K562 (cell line): ENCODE measurements around the gene HPCA. TPM values are rescaled to one million over a fixed set of nuclear protein-coding genes. Genes with fewer than 3 reads are reported as not detected.
A peak's percentile ranks its signal among the peaks of the same experiment; 100 is the strongest.

Source experiments
- ATAC-seq: fragments of 200-7000 bp; cut with Tn5 transposase; 3 replicates; pipeline ENCODE4 v1.9.1; 2020; ENCODE audit warnings: moderate library complexity
- BruUV-seq: library from RNA; stranded (reverse); fragments of 400-500 nt; replicated peaks from 2 replicates; lab custom pipeline; 2021; lab: Mats Ljungman, UMichigan
- CTCF ChIA-PET: fragments of 300-600 bp; formaldehyde crosslinking; extraction: SDS; loops from one replicate; lab custom pipeline; 2021; ENCODE audit warnings: low intra/inter-chr PET ratio; lab: Yijun Ruan, JAX
- POLR2A ChIA-PET: fragments of 300-600, 350-650 bp; sonication (Branson Sonifier 250); formaldehyde crosslinking; extraction: SDS; loops from one replicate; lab custom pipeline; 2021; ENCODE audit warnings: antibody characterized with exemption, inconsistent platforms; lab: Yijun Ruan, JAX
- DNase-seq, 4 experiments: peaks; one replicate each; pipeline versions ENCODE4 v3.0.0 to v3.0.0-alpha.2; 2011 to 2018; ENCODE audit warnings: low spot score in 3 of 4, mixed read lengths in 3 of 4; ENCODE audit errors: extremely low read depth in 1 of 4
- FAIRE-seq: peaks from 2 replicates; lab custom pipeline; 2011; peaks lifted over from hg19 to GRCh38; lab: Jason Lieb, UNC
- H2AFZ ChIP-seq: 2 replicates; pipeline ENCODE4 v1.6.0; 2011; ENCODE audit warnings: low read depth, low read length, control low read depth, inconsistent platforms
- H3K27ac ChIP-seq: fragments of 200-600 bp; 3 replicates; pipeline ENCODE4 v1.8.0; 2011; ENCODE audit warnings: low read depth, mild to moderate bottlenecking, control low read depth, inconsistent platforms, low read length, moderate library complexity, mixed read lengths; ENCODE audit errors: extremely low read depth
- H3K27me3 ChIP-seq, 2 experiments: fragments of 300-600 bp in 1 of 2; 2 replicates in 1 of 2; 3 replicates in 1 of 2; pipeline versions ENCODE4 v1.6.0 to v1.8.0; 2011; ENCODE audit warnings: inconsistent platforms in 2 of 2, low read length in 2 of 2, mild to moderate bottlenecking in 1 of 2, mixed read lengths in 1 of 2, moderate library complexity in 1 of 2; ENCODE audit not compliant: control insufficient read depth in 2 of 2, insufficient read depth in 2 of 2
- H3K36me3 ChIP-seq: fragments of 300-600 bp; 3 replicates; pipeline ENCODE4 v1.8.0; 2011; ENCODE audit warnings: mild to moderate bottlenecking, low read length, inconsistent platforms; ENCODE audit not compliant: control insufficient read depth, insufficient read depth
- H3K4me1 ChIP-seq, 2 experiments: fragments of 200-600 bp in 1 of 2; replicated peaks in 1 of 2; 2 replicates in 1 of 2; 3 replicates in 1 of 2; pipeline versions ENCODE4 v1.5.1 to v1.8.0; 2011; ENCODE audit warnings: inconsistent platforms in 2 of 2, low read length in 2 of 2, mild to moderate bottlenecking in 1 of 2, mixed read lengths in 1 of 2, moderate library complexity in 1 of 2; ENCODE audit not compliant: control insufficient read depth in 2 of 2, insufficient read depth in 2 of 2
- H3K4me2 ChIP-seq: 2 replicates; pipeline ENCODE4 v1.6.1; 2011; ENCODE audit warnings: low read length, control low read depth, inconsistent platforms, mixed read lengths; ENCODE audit not compliant: insufficient read depth
- H3K4me3 ChIP-seq: fragments of 200-600 bp; sonication (generic), shearing (Covaris generic); 2 replicates; pipeline ENCODE4 v1.5.1; 2016; ENCODE audit warnings: control low read depth, inconsistent platforms
- H3K79me2 ChIP-seq: fragments of 200-600 bp; 3 replicates; pipeline ENCODE4 v1.8.0; 2011; ENCODE audit warnings: low read length, inconsistent platforms; ENCODE audit not compliant: control insufficient read depth, insufficient read depth
- H3K9ac ChIP-seq, 2 experiments: 2 replicates each; pipeline versions ENCODE4 v1.6.0 to v1.6.1; 2011; ENCODE audit warnings: low read depth in 2 of 2, low read length in 2 of 2, control low read depth in 1 of 2, inconsistent platforms in 1 of 2, mild to moderate bottlenecking in 1 of 2, mixed read lengths in 1 of 2; ENCODE audit not compliant: insufficient read depth in 1 of 2
- H3K9me1 ChIP-seq: one replicate; pipeline ENCODE4 v1.6.0; 2011; ENCODE audit warnings: inconsistent platforms, mild to moderate bottlenecking, low read length, moderate library complexity; ENCODE audit not compliant: control insufficient read depth, insufficient read depth
- H3K9me3 ChIP-seq: replicated peaks from 2 replicates; pipeline ENCODE4 v1.5.1; 2011; ENCODE audit warnings: low read depth, low read length, inconsistent platforms; ENCODE audit not compliant: control insufficient read depth, insufficient read depth
- H4K20me1 ChIP-seq: replicated peaks from 2 replicates; pipeline ENCODE4 v1.6.1; 2011; ENCODE audit warnings: low read length, inconsistent platforms, mixed read lengths; ENCODE audit not compliant: control insufficient read depth, insufficient read depth
- L3MBTL2 ChIP-seq: fragments of 450-650 bp; IDR thresholded peaks from 2 replicates; pipeline ENCODE4 v1.6.1; 2016; ENCODE audit warnings: mild to moderate bottlenecking, moderate library complexity
- MTA1 ChIP-seq: fragments of 450-650 bp; IDR thresholded peaks from 2 replicates; pipeline ENCODE4 v1.6.1; 2017; ENCODE audit warnings: borderline replicate concordance
- NCOA4 ChIP-seq: fragments of 450-650 bp; IDR thresholded peaks from 2 replicates; pipeline ENCODE4 v1.6.1; 2018; ENCODE audit warnings: mild to moderate bottlenecking; ENCODE audit not compliant: partially characterized antibody
- NR2C2 ChIP-seq, 2 experiments: fragments of 200-800 bp in 1 of 2; sonication (Bioruptor generic) in 1 of 2; sonication (generic) in 1 of 2; formaldehyde crosslinking in 1 of 2; IDR thresholded peaks; 2 replicates each; pipeline versions ENCODE4 v1.6.1 to v1.8.0; 2016 to 2022; ENCODE audit warnings: mild to moderate bottlenecking in 1 of 2, missing compliant biosample characterization in 1 of 2, missing genetic modification characterization in 1 of 2, missing genetic modification reagents in 1 of 2
- POLR2H ChIP-seq: IDR thresholded peaks from 2 replicates; pipeline ENCODE4 v1.6.1; 2016; ENCODE audit warnings: missing genetic modification characterization, low read depth, mild to moderate bottlenecking, control low read depth, missing compliant biosample characterization, moderate library complexity
- SOX6 ChIP-seq: fragments of 450-650 bp; IDR thresholded peaks from 2 replicates; pipeline ENCODE4 v1.6.1; 2014; ENCODE audit warnings: mild to moderate bottlenecking
- WGBS: fragments of 100-300 bp; shearing (Covaris generic); methylation state at CpG from one replicate; pipeline ENCODE4 v1.1.6; 2016; ENCODE audit warnings: low coverage, mixed read lengths; ENCODE audit not compliant: insufficient coverage; ENCODE audit errors: missing lambda C conversion rate; 5-methylcytosine and 5-hydroxymethylcytosine counted together
- in situ Hi-C: fragments of 300-500 bp; cut with MboI; formaldehyde crosslinking; loops from 4 replicates; pipeline ENCODE4 v1.15.0; 2018; ENCODE audit warnings: inconsistent platforms, mixed read lengths
- intact Hi-C: fragments of 100-400 bp; cut with micrococcal nuclease; formaldehyde crosslinking; loops from 2 replicates; pipeline ENCODE4 v1.14.2; 2022
- polyA plus RNA-seq, 8 experiments: library from polyadenylated mRNA; depleted of rRNA in 4 of 8; stranded (reverse) in 5 of 8; unstranded in 3 of 8; fragments of >200 nt; fragmentation: Nextera tagmentation in 2 of 8; fragmentation: Illumina TruSeq in 1 of 8; extraction: Ambion mirVana in 2 of 8; extraction: Trizol in 1 of 8; gene quantifications; 2 replicates each; pipeline versions ENCODE4 v1.2.1 to v1.2.3, GENCODE V29; 2011 to 2014; ENCODE audit warnings: inconsistent platforms in 1 of 8, missing spikeins in 1 of 8
- total RNA-seq, 7 experiments: library from RNA; depleted of rRNA in 6 of 7; stranded (reverse); fragments of >200 nt in 6 of 7; fragmentation: Illumina TruSeq in 2 of 7; extraction: Trizol in 2 of 7; gene quantifications; 2 replicates each; pipeline versions ENCODE4 v1.2.1 to v1.2.3, GENCODE V29; 2011 to 2021; ENCODE audit warnings: low replicate concordance in 1 of 7
- TF ChIP-seq, protein P1 (sequence below), 2 experiments: fragments of 450-650 bp in 1 of 2; sonication (generic) in 1 of 2; formaldehyde crosslinking; conservative IDR thresholded peaks; 2 replicates each; pipeline versions ENCODE4 v1.4.0 to v1.8.1; 2020 to 2022; ENCODE audit warnings: mild to moderate bottlenecking in 1 of 2, missing genetic modification reagents in 1 of 2
- TF ChIP-seq, protein P2 (sequence below), 2 experiments: fragments of 450-650 bp; IDR thresholded peaks; 2 replicates each; pipeline ENCODE4 v1.6.1; 2016; ENCODE audit warnings: mild to moderate bottlenecking in 2 of 2, borderline replicate concordance in 1 of 2, low read depth in 1 of 2, moderate library complexity in 1 of 2

HPCA gene
- total and polyA plus RNA-seq, 9 of the 15 experiments (the other 6 are each of a cell fraction or from before 2014, with no cell fraction given): not detected

DNA sequence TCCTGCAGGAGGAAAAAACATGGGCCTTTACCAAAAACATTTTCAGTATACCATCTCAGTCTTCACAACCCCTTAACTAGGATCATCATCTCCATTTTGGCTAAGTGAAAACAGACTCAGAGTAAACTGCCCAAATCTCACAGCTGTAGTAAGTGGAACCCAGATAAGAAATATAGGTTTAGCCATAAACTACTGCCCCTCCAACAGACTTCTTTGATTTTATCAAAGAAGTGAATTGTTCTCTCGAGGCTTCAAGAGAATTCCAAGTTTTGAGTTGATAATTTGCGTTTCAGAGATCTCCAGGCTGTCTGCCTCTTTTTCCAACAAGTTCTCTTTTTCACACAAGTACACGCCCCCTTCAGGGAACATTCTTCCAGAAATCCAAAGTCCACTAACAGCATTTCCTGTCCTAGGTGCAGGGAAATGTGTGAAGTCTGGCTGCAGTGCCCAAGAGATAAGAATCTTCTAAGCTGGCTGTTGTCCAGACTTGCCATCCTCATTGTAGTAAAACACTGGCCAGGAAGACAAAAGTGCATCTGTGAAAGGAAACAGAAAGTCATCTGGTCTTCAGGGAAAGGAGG lies 47.5 kb downstream of the HPCA start:
- Histone ChIP-seq H3K27ac (no peak overlapping the region), H4K20me1 (no peaks in the 10 kb centered on the region), H3K9me3 (no peaks in the 10 kb centered on the region), H3K9me1 (no peaks in the 10 kb centered on the region), H3K4me3 (no peak overlapping the region), H3K79me2 (no peaks in the 10 kb centered on the region), H3K36me3 (peaks cover 21% of the 10 kb centered on the region; the same call in 1 of the 3 replicates), H3K9ac (no peak overlapping the region), H3K4me2 (no peak overlapping the region), H3K27me3 (peaks cover 4 to 5% of the 10 kb centered on the region in 2 experiments; a peak in 3 of 5 replicates), H2AFZ (no peak overlapping the region), H3K4me1 (peaks cover 0 to 6% of the 10 kb centered on the region in 2 experiments; a peak in 3 of 5 replicates)
- ATAC-seq (peak; percentile 25; the same call in 2 of the 3 replicates), FAIRE-seq (peak; percentile 62), DNase-seq (peak in 1 of 4 experiments; percentile 27)
- intact Hi-C loops (loop anchor here (1.0 to 2.0 kb wide), 3 partner anchors 73 to 152 kb away; no protein-coding TSS in a partner anchor), in situ Hi-C loops (no loop called here)
- POLR2A ChIA-PET: interaction anchor here (0.6 to 1.7 kb wide), 10 partner anchors 9 to 152 kb away, joined by 3 to 7 read pairs (median 4); partner anchors contain the start of gene RNF19B
- CTCF ChIA-PET: interaction anchor here (2.2 to 3.3 kb wide), 3 partner anchors 73 to 152 kb away, joined by 12 to 20 read pairs (median 13); no protein-coding TSS in a partner anchor
- BruUV-seq: no TSS peak
- WGBS: 9% methylated on average over 3 of the region's 3 CpGs
- TF ChIP-seq NCOA4 (no peak), NR2C2 (CRISPR knock-in tag; IDR thresholded peaks at IDR 0.05) (no peak), NR2C2 (tag; IDR thresholded peaks at IDR 0.05) (peak; percentile 27; the same call in 1 of the 2 replicates), MTA1 (0 out of 2 replicates have a peak, but pooled peaks have one; percentile 35), L3MBTL2 (peak; percentile 48; the same call in 1 of the 2 replicates), SOX6 (peak; percentile 53), POLR2H (tag) (0 out of 2 replicates have a peak, but pooled peaks have one; percentile 22)
- TF ChIP-seq, protein P1, sequence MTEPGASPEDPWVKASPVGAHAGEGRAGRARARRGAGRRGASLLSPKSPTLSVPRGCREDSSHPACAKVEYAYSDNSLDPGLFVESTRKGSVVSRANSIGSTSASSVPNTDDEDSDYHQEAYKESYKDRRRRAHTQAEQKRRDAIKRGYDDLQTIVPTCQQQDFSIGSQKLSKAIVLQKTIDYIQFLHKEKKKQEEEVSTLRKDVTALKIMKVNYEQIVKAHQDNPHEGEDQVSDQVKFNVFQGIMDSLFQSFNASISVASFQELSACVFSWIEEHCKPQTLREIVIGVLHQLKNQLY (CRISPR knock-in tag; conservative IDR thresholded peaks at IDR 0.05): no peak
- TF ChIP-seq, protein P2, sequence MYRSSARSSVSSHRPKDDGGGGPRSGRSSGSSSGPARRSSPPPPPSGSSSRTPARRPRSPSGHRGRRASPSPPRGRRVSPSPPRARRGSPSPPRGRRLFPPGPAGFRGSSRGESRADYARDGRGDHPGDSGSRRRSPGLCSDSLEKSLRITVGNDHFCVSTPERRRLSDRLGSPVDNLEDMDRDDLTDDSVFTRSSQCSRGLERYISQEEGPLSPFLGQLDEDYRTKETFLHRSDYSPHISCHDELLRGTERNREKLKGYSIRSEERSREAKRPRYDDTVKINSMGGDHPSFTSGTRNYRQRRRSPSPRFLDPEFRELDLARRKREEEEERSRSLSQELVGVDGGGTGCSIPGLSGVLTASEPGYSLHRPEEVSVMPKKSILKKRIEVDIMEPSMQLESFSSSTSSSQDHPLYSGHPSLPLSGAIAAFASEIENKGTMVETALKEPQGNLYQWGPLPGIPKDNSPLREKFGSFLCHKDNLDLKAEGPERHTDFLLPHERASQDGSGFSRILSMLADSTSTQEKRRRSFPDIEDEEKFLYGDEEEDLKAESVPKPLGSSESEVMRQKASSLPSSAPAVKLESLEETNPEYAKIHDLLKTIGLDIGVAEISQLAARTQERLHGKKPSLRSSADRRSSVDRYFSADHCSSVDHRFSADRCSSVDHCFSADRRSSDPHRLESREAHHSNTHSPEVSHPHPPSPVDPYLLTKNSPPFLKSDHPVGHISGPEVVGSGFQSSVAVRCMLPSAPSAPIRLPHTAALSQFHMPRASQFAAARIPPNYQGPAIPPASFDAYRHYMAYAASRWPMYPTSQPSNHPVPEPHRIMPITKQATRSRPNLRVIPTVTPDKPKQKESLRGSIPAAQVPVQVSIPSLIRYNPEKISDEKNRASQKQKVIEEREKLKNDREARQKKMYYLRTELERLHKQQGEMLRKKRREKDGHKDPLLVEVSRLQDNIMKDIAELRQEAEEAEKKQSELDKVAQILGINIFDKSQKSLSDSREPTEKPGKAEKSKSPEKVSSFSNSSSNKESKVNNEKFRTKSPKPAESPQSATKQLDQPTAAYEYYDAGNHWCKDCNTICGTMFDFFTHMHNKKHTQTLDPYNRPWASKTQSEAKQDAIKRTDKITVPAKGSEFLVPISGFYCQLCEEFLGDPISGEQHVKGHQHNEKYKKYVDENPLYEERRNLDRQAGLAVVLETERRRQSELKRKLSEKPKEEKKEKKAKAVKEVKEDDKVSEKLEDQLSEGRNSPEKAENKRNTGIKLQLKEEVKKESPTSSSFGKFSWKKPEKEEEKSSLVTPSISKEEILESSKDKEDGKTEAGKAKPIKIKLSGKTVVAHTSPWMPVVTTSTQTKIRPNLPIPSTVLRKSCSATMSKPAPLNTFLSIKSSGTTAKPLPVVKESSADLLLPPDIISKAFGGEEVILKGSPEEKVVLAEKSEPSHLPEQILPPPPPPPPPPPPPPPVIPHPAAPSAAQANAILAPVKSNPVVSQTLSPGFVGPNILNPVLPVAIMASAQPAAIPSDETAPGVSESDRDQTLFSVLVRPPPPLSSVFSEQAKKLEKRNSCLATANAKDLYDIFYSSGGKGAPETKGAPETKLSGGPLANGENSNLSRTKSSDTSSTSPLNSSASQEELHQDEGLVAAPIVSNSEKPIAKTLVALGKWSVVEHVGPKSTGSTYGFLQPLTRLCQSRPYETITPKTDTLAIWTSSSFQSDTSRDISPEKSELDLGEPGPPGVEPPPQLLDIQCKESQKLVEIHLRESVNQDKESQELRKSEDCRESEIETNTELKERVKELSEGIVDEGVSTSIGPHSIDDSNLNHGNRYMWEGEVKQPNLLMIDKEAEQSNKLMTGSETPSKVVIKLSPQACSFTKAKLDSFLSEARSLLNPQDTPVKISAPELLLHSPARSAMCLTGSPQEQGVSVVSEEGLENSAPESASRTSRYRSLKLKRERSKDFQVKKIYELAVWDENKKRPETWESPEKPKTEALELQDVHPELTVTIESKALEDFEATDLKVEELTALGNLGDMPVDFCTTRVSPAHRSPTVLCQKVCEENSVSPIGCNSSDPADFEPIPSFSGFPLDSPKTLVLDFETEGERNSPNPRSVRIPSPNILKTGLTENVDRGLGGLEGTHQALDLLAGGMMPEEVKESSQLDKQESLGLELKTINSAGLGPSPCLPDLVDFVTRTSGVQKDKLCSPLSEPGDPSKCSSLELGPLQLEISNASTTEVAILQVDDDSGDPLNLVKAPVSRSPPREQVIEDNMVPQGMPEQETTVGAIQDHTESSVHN (IDR thresholded peaks at IDR 0.05; ENCODE audit: borderline replicate concordance in 1 of 2, low read depth in 1 of 2): peak in 1 of 2 experiments; percentile 29; a peak in 1 of 4 replicates
